Trophoblast cell (in vitro differentiated cells and primary cell): Measurements from ENCODE around the gene CEP131.

Source experiments
- DNase-seq, 2 donors: peaks; one replicate each; pipeline ENCODE4 v3.0.0-alpha.2; 2016
- H2AFZ ChIP-seq: 2 replicates; pipeline ENCODE4 v1.6.1; 2013; ENCODE audit warnings: low read length, moderate library complexity, mild to moderate bottlenecking; ENCODE audit not compliant: insufficient read depth, poor library complexity
- H2AK5ac ChIP-seq: 2 replicates; pipeline ENCODE4 v1.6.1; 2013; ENCODE audit warnings: mild to moderate bottlenecking, low read length
- H2BK120ac ChIP-seq: 2 replicates; pipeline ENCODE4 v1.6.1; 2013; ENCODE audit warnings: low read length, mild to moderate bottlenecking, moderate library complexity; ENCODE audit not compliant: insufficient read depth, poor library complexity
- H2BK12ac ChIP-seq: 2 replicates; pipeline ENCODE4 v1.6.1; 2013; ENCODE audit warnings: mild to moderate bottlenecking, low read length, moderate library complexity
- H2BK5ac ChIP-seq: 2 replicates; pipeline ENCODE4 v1.6.1; 2013; ENCODE audit warnings: low read length, low read depth, moderate library complexity, mild to moderate bottlenecking; ENCODE audit not compliant: poor library complexity
- H3K14ac ChIP-seq: 2 replicates; pipeline ENCODE4 v1.6.1; 2013; ENCODE audit warnings: mild to moderate bottlenecking, low read length
- H3K18ac ChIP-seq: 2 replicates; pipeline ENCODE4 v1.6.1; 2013; ENCODE audit warnings: mild to moderate bottlenecking, low read length
- H3K23ac ChIP-seq: 2 replicates; pipeline ENCODE4 v1.6.1; 2013; ENCODE audit warnings: low read length
- H3K27ac ChIP-seq: 2 replicates; pipeline ENCODE4 v1.5.1; 2013; ENCODE audit warnings: low read depth, mild to moderate bottlenecking, inconsistent platforms, low read length, moderate library complexity
- H3K27me3 ChIP-seq: 2 replicates; pipeline ENCODE4 v1.6.1; 2013; ENCODE audit warnings: inconsistent platforms, mild to moderate bottlenecking, low read length, moderate library complexity; ENCODE audit not compliant: insufficient read depth
- H3K36me3 ChIP-seq, 2 experiments: 1 replicate in 1 of 2; 2 replicates in 1 of 2; pipeline ENCODE4 v1.6.1; 2013; ENCODE audit warnings: low read length in 2 of 2, mild to moderate bottlenecking in 2 of 2, moderate library complexity in 1 of 2; ENCODE audit not compliant: insufficient read depth in 2 of 2, control insufficient read depth in 1 of 2
- H3K4ac ChIP-seq: 2 replicates; pipeline ENCODE4 v1.6.1; 2013; ENCODE audit warnings: low read depth, mild to moderate bottlenecking, low read length, moderate library complexity
- H3K4me1 ChIP-seq, 2 experiments: 1 replicate in 1 of 2; 2 replicates in 1 of 2; pipeline ENCODE4 v1.6.1; 2013; ENCODE audit warnings: low read length in 2 of 2, mild to moderate bottlenecking in 2 of 2, moderate library complexity in 1 of 2; ENCODE audit not compliant: insufficient read depth in 2 of 2, control insufficient read depth in 1 of 2
- H3K4me2 ChIP-seq: 2 replicates; pipeline ENCODE4 v1.6.1; 2013; ENCODE audit warnings: inconsistent platforms, mild to moderate bottlenecking, low read length, moderate library complexity
- H3K4me3 ChIP-seq: 2 replicates; pipeline ENCODE4 v1.5.1; 2013; ENCODE audit warnings: mild to moderate bottlenecking, low read depth, low read length, inconsistent platforms
- H3K79me1 ChIP-seq: one replicate; pipeline ENCODE4 v1.6.1; 2013; ENCODE audit warnings: low read length
- H3K79me2 ChIP-seq: 2 replicates; pipeline ENCODE4 v1.6.1; 2013; ENCODE audit warnings: low read length, mild to moderate bottlenecking; ENCODE audit not compliant: control insufficient read depth, insufficient read depth, poor library complexity
- H3K9ac ChIP-seq: 2 replicates; pipeline ENCODE4 v1.6.1; 2013; ENCODE audit warnings: mild to moderate bottlenecking, low read length
- H3K9me3 ChIP-seq: 2 replicates; pipeline ENCODE4 v1.6.1; 2013; ENCODE audit warnings: low read depth, mild to moderate bottlenecking, control low read depth, inconsistent platforms, low read length; ENCODE audit not compliant: insufficient read depth
- H4K12ac ChIP-seq: 2 replicates; pipeline ENCODE4 v1.6.1; 2013; ENCODE audit warnings: low read depth, mild to moderate bottlenecking, low read length, moderate library complexity
- H4K8ac ChIP-seq: 2 replicates; pipeline ENCODE4 v1.6.1; 2013; ENCODE audit warnings: low read depth, mild to moderate bottlenecking, low read length, moderate library complexity
- H4K91ac ChIP-seq: one replicate; pipeline ENCODE4 v1.6.1; 2013; ENCODE audit warnings: low read depth, mild to moderate bottlenecking, low read length, moderate library complexity
- WGBS: extraction: QIAGEN DNeasy Blood & Tissue Kit; methylation state at CpG from one replicate; pipeline ENCODE4 v1.1.7; 2013; ENCODE audit warnings: missing lambda C conversion rate; ENCODE audit not compliant: insufficient read length, insufficient coverage; ENCODE audit errors: extremely low coverage; 5-methylcytosine and 5-hydroxymethylcytosine counted together

The CEP131 gene

DNA sequence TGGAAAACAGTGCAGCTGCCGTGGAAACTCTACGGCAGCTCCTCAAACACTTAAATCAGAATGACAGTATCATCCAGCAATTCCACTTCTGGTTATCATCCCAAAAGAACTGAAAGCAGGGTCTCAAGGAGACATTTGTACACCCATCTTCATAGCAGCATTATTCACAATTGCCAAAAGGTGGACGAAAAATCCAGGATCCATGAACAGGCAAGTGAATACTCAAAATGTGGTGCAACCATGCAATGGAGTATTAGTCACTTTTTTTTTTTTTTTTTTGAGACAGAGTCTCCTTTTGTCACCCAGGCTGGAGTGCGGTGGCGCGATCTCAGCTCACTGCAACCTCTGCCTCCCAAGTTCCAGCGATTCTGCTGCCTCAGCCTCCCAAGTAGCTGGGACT is 46.1 kb downstream of the CEP131 start:
- Histone ChIP-seq H2AK5ac (no peak overlapping the region), H4K12ac (no peak overlapping the region), H2BK5ac (no peak overlapping the region), H4K91ac (no peak overlapping the region), H2AFZ (no peak overlapping the region), H3K4me2 (no peak overlapping the region), H3K36me3 (no peaks in the 10 kb centered on the region), H3K27ac (no peak overlapping the region), H3K79me2 (no peaks in the 10 kb centered on the region), H3K9me3 (peaks cover 2% of the 10 kb centered on the region), H3K4me1 (no peaks in the 10 kb centered on the region), H3K9ac (no peak overlapping the region), H4K8ac (no peak overlapping the region), H3K23ac (no peak overlapping the region), H2BK120ac (no peak overlapping the region), H3K18ac (no peak overlapping the region), H3K4me3 (no peak overlapping the region), H3K4ac (no peak overlapping the region), H2BK12ac (no peak overlapping the region), H3K79me1 (no peaks in the 10 kb centered on the region), H3K14ac (no peak overlapping the region), H3K27me3 (no peaks in the 10 kb centered on the region)
- DNase-seq, result no peak
- no CpG with 5 or more reads among the region's 7 CpGs for WGBS

DNA sequence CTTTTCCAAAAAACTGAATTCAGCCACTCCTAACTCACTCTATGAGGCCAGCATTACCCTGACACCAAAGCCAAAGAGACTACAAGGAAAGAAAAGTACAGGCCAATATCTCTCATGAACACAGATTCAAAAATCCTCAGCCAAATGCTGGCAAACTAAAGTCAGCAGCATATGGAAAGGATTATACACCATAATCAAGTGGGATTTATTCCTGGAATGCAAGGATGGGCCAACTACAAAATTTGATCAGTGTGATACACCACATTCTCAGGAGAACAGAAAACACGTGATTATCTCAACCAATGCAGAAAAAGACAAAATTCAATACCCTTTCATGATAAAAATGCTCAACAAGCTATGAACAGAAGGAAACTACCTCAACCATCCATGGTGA is 49.0 kb downstream of the CEP131 start:
- Histone ChIP-seq H3K79me1 (no peaks in the 10 kb centered on the region), H3K79me2 (no peaks in the 10 kb centered on the region), H3K4me3 (no peak overlapping the region), H3K18ac (no peak overlapping the region), H2BK5ac (no peak overlapping the region), H3K9ac (no peak overlapping the region), H3K14ac (no peak overlapping the region), H2BK12ac (no peak overlapping the region), H4K8ac (no peak overlapping the region), H2AK5ac (no peak overlapping the region), H4K12ac (no peak overlapping the region), H2AFZ (no peak overlapping the region), H3K23ac (no peak overlapping the region), H3K4me2 (no peak overlapping the region), H3K9me3 (peaks cover 10% of the 10 kb centered on the region), H3K4ac (no peak overlapping the region), H3K27ac (no peak overlapping the region), H3K36me3 (no peaks in the 10 kb centered on the region), H4K91ac (no peak overlapping the region), H3K27me3 (no peaks in the 10 kb centered on the region), H3K4me1 (no peaks in the 10 kb centered on the region), H2BK120ac (no peak overlapping the region)
- WGBS, result no CpG with 5 or more reads among the region's 1 CpG
- no peak for DNase-seq

DNA sequence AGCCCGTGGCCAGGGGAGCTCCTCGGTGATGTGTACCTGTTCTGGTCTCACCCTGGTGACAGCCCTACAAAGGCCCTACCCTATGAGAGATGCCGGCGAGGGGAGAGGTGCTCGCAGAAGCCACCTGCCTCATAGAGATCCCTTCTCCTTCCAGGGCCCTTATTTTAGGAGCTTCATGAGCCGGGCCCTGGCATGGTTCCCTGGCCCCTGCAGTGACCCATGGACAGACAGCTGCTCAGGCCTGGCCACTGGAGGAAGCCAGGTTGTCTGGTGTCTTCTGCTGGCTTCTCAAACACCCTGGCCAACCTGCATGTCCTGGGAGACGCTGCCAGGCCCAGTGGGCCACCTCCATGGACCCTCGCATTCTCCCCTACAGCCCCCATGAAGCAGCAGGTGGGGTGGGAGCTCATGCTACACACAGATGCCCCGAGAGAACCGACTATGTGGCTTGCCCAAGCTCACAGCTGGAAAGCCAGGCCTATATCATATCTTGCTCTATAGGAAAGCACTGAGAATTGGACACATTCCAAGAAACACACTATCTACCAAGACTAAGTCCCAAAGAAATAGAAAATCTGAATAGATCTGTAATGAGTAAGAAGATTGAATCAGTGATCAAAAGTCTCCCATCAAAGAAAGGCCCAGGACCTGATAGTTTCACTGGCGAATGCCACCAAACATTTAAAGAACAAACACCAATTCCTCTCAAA is 49.6 kb downstream of the CEP131 start:
- Histone ChIP-seq H2BK5ac (no peak overlapping the region), H3K4ac (no peak overlapping the region), H3K4me2 (no peak overlapping the region), H3K79me1 (no peaks in the 10 kb centered on the region), H4K8ac (no peak overlapping the region), H3K14ac (no peak overlapping the region), H3K23ac (no peak overlapping the region), H3K36me3 (no peaks in the 10 kb centered on the region), H3K4me3 (no peak overlapping the region), H3K27ac (no peak overlapping the region), H3K9ac (no peak overlapping the region), H3K4me1 (no peaks in the 10 kb centered on the region), H3K18ac (no peak overlapping the region), H3K27me3 (no peaks in the 10 kb centered on the region), H3K9me3 (peaks cover 10% of the 10 kb centered on the region), H2AK5ac (no peak overlapping the region), H2BK12ac (no peak overlapping the region), H4K91ac (no peak overlapping the region), H4K12ac (no peak overlapping the region), H3K79me2 (no peaks in the 10 kb centered on the region), H2BK120ac (no peak overlapping the region), H2AFZ (no peak overlapping the region)
- no CpG with 5 or more reads among the region's 11 CpGs for WGBS
- DNase-seq, result no peak

DNA sequence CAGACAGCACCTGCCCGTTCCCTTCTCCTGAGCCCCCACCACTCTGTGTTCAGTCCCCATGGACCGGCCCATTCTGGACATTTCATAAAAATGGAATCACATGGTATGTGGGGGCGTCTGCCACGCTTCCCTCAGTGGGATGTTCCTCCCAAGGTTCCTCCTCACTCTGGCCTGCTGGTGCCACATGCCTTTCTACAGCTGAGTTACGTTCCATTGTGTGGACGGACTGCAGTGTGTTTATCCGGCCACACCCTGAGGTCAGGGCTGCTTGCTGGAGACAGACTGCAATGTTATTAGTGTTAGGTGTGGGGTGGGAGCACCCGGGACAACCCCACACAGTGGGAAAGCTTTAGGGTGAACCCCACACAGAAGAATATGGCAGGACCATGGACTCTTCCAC is 50.8 kb downstream of the CEP131 start:
- H3K9me3 ChIP-seq, result peaks cover 10% of the 10 kb centered on the region
- no CpG with 5 or more reads among the region's 8 CpGs for WGBS
- H4K12ac ChIP-seq, result no peak overlapping the region
- H3K4me1 ChIP-seq, result no peaks in the 10 kb centered on the region
- H3K4me3 ChIP-seq, result no peak overlapping the region
- no peak overlapping the region for H2BK12ac ChIP-seq
- no peaks in the 10 kb centered on the region for H3K79me1 ChIP-seq
- no peaks in the 10 kb centered on the region for H3K79me2 ChIP-seq
- no peak overlapping the region for H2BK5ac ChIP-seq
- H3K14ac ChIP-seq, result no peak overlapping the region
- H3K23ac ChIP-seq, result no peak overlapping the region
- H3K4me2 ChIP-seq, result no peak overlapping the region
- no peak overlapping the region for H2AFZ ChIP-seq
- H4K8ac ChIP-seq, result no peak overlapping the region
- no peak overlapping the region for H3K4ac ChIP-seq
- no peak overlapping the region for H3K18ac ChIP-seq
- H3K36me3 ChIP-seq, result no peaks in the 10 kb centered on the region
- H3K27ac ChIP-seq, result no peak overlapping the region
- H3K9ac ChIP-seq, result no peak overlapping the region
- H4K91ac ChIP-seq, result no peak overlapping the region
- no peak overlapping the region for H2BK120ac ChIP-seq
- peaks cover 1% of the 10 kb centered on the region for H3K27me3 ChIP-seq
- no peak overlapping the region for H2AK5ac ChIP-seq
- no peak for DNase-seq
